Ishikawa (cell line): ENCODE results near the gene BMPER.

Source experiments
- CEBPB ChIP-seq: IDR thresholded peaks from 2 replicates; pipeline ENCODE4 v1.6.1; 2012
- CREB1 ChIP-seq: IDR thresholded peaks from 2 replicates; pipeline ENCODE4 v1.6.1; 2012; ENCODE audit warnings: low read depth
- EGR1 ChIP-seq: IDR thresholded peaks from 2 replicates; pipeline ENCODE4 v1.6.1; 2012
- EP300 ChIP-seq: IDR thresholded peaks from 2 replicates; pipeline ENCODE4 v1.6.1; 2012; ENCODE audit warnings: borderline replicate concordance
- FOXM1 ChIP-seq: IDR thresholded peaks from 2 replicates; pipeline ENCODE4 v1.6.1; 2012; ENCODE audit warnings: low read depth, borderline replicate concordance
- NFIC ChIP-seq: IDR thresholded peaks from 2 replicates; pipeline ENCODE4 v1.6.1; 2012
- RAD21 ChIP-seq: IDR thresholded peaks from 2 replicates; pipeline ENCODE4 v1.6.1; 2012; ENCODE audit warnings: low read depth
- TAF1 ChIP-seq: IDR thresholded peaks from 2 replicates; pipeline ENCODE4 v1.6.1; 2012; ENCODE audit warnings: low read depth, mild to moderate bottlenecking
- TCF12 ChIP-seq: IDR thresholded peaks from 2 replicates; pipeline ENCODE4 v1.6.1; 2012; ENCODE audit warnings: low read depth
- TEAD4 ChIP-seq: IDR thresholded peaks from 2 replicates; pipeline ENCODE4 v1.6.1; 2012
- YY1 ChIP-seq: IDR thresholded peaks from 2 replicates; pipeline ENCODE4 v1.6.1; 2012; ENCODE audit warnings: low read depth
- ZBTB7A ChIP-seq: IDR thresholded peaks from 2 replicates; pipeline ENCODE4 v1.6.1; 2012; ENCODE audit warnings: low read depth
- TF ChIP-seq, protein P1 (sequence below): IDR thresholded peaks from 2 replicates; pipeline ENCODE4 v1.6.1; 2012
- TF ChIP-seq, protein P2 (sequence below): IDR thresholded peaks from 2 replicates; pipeline ENCODE4 v1.6.1; 2012; ENCODE audit warnings: low read depth, mild to moderate bottlenecking
- TF ChIP-seq, protein P3 (sequence below): IDR thresholded peaks from 2 replicates; pipeline ENCODE4 v1.6.1; 2012

The BMPER gene

DNA sequence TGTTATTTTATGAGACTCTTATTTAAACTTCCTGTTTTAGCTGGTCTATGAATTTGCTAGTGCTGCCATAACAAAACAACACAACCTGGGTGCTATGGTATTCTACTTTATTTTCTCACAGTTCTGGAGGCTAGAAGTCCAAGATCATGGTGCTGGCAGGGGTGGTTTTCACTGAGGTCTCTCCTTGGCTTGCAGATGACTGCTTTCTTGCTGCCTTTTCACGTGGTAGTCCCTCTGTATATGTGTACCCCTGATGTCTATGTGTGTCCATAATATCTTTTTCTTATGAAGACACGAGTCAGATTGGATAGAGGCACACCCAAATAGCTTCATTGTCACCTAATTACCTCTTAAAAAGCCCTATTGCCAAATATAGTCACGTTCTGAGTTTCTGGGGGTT lies 270.5 kb downstream of the BMPER start:
- TF ChIP-seq CEBPB (no peak), YY1 (no peak), RAD21 (no peak), EGR1 (no peak), ZBTB7A (no peak), TAF1 (no peak), FOXM1 (no peak), TCF12 (no peak), EP300 (no peak)
- TF ChIP-seq, protein P1, sequence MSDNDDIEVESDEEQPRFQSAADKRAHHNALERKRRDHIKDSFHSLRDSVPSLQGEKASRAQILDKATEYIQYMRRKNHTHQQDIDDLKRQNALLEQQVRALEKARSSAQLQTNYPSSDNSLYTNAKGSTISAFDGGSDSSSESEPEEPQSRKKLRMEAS: no peak

DNA sequence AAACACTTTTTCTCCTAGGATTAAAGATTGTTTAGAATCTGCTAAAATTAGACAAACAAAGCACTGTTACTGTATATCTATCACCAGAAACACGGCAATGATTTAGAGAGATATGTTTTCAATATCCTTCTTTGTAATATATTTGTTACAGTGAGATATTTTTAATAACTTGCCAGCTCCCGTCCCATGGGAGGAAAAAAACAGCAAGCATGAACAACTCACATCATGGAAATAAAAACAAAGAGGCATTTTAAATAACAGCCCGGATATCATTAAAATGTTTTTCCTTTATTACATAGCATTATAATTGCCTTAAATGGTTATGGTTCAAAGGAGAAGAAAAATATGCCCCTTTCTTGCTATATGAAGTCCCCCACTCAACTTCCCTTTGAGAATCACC lies 272.1 kb downstream of the BMPER start:
- TF ChIP-seq CREB1: no peak
- TF ChIP-seq CEBPB: no peak
- no peak for TF ChIP-seq TCF12
- no peak for TF ChIP-seq YY1
- TF ChIP-seq EP300: no peak
- TF ChIP-seq, protein P2, sequence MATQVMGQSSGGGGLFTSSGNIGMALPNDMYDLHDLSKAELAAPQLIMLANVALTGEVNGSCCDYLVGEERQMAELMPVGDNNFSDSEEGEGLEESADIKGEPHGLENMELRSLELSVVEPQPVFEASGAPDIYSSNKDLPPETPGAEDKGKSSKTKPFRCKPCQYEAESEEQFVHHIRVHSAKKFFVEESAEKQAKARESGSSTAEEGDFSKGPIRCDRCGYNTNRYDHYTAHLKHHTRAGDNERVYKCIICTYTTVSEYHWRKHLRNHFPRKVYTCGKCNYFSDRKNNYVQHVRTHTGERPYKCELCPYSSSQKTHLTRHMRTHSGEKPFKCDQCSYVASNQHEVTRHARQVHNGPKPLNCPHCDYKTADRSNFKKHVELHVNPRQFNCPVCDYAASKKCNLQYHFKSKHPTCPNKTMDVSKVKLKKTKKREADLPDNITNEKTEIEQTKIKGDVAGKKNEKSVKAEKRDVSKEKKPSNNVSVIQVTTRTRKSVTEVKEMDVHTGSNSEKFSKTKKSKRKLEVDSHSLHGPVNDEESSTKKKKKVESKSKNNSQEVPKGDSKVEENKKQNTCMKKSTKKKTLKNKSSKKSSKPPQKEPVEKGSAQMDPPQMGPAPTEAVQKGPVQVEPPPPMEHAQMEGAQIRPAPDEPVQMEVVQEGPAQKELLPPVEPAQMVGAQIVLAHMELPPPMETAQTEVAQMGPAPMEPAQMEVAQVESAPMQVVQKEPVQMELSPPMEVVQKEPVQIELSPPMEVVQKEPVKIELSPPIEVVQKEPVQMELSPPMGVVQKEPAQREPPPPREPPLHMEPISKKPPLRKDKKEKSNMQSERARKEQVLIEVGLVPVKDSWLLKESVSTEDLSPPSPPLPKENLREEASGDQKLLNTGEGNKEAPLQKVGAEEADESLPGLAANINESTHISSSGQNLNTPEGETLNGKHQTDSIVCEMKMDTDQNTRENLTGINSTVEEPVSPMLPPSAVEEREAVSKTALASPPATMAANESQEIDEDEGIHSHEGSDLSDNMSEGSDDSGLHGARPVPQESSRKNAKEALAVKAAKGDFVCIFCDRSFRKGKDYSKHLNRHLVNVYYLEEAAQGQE: no peak
- no peak for TF ChIP-seq NFIC
- TF ChIP-seq TEAD4: no peak
- TF ChIP-seq EGR1: no peak
- TF ChIP-seq FOXM1: no peak
- TF ChIP-seq, protein P3, sequence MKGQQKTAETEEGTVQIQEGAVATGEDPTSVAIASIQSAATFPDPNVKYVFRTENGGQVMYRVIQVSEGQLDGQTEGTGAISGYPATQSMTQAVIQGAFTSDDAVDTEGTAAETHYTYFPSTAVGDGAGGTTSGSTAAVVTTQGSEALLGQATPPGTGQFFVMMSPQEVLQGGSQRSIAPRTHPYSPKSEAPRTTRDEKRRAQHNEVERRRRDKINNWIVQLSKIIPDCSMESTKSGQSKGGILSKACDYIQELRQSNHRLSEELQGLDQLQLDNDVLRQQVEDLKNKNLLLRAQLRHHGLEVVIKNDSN: no peak
- no peak for TF ChIP-seq RAD21
- TF ChIP-seq ZBTB7A: no peak
- TF ChIP-seq TAF1: no peak
- TF ChIP-seq, protein P1: no peak

DNA sequence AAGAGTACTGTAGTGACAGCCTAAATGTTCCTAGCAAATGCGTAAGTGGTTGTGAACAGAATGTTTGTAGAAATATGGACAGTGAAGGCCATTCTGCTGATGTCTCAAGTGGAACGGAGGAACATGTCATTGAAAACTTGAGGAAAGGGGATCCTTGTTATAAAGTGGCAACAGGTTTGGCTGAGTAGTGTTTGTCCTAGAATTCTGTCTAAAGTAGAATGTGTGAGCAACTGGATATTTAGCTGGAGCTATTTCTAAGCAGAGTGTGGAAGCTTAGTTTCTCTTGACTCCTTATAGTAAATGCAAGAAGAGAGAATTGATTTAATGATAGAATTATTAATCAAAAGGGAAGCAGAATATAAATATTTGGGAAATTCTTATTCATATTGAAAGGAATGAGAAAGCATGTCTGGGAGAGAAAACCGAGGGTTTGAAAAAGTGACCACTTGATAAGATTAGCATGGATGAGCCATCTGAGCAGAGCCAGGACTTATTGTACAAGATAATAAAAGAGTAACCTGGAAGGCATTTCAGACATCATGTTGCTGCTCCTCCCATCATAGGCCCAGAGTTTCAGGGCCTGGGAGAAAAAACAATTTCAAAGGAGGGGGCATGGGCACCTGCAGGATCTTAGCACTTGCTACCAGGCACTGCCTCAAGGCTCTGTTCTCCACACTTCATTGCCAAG lies 276.1 kb downstream of the BMPER start:
- TF ChIP-seq, protein P2: no peak
- TF ChIP-seq TEAD4: no peak
- TF ChIP-seq ZBTB7A: no peak
- no peak for TF ChIP-seq NFIC
- TF ChIP-seq, protein P1: no peak
- TF ChIP-seq, protein P3: no peak
- TF ChIP-seq FOXM1: no peak
- TF ChIP-seq EP300: no peak
- TF ChIP-seq EGR1: no peak
- no peak for TF ChIP-seq TAF1
- TF ChIP-seq TCF12: no peak
- TF ChIP-seq RAD21: no peak

DNA sequence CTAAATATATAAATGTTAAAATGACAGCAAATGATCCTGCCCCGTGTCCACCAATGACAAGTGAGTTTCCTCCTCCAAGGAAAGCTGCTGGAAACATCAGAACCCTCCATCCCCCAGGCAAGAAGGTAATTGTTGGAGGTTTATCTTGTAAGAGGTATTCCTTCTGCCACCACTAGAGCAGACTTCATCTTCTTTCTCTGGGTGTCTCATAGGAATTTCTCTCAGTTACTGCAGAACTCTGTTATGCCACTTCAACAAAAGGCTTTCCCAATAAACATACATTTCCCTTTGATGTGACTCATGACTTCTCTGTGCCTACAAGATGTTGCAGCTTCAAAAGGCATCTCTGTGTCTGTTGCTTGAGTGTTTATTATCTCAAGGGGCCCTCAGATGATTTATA lies 279.1 kb downstream of the BMPER start:
- TF ChIP-seq CREB1: no peak
- TF ChIP-seq FOXM1: no peak
- TF ChIP-seq YY1: no peak
- TF ChIP-seq, protein P3: no peak
- no peak for TF ChIP-seq EGR1
- TF ChIP-seq, protein P1: no peak
- TF ChIP-seq TCF12: no peak
- no peak for TF ChIP-seq ZBTB7A
- TF ChIP-seq NFIC: no peak
- TF ChIP-seq TAF1: no peak
- no peak for TF ChIP-seq CEBPB

DNA sequence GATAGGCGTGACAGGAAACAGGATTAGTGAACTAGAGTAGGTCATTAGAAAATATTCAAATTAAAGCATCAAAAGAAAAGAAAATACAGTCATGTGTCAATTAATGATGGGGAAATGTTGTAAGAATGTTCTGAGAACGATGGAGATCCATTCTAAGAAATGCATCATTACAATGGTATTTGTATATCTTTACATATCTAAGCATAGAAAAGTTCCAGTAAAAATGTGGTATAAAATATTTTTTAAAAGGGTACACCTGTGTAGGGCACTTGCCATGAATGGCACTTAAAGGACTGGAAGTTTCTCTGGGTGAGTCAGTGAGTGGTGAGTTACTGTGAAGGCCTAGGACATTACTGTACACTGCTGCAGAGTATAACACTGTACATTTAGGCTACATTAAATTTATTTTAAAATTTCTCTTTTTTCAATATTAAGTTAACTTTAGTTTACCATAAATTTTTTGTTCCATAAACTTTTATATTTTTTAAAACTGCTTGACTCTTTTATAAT lies 282.5 kb downstream of the BMPER start:
- TF ChIP-seq NFIC (no peak), YY1 (no peak), TEAD4 (no peak), ZBTB7A (no peak)
